ENCODE data around the gene PRTG.
"Not testable (repeated sequence)": the region's sequence is repeated elsewhere in the genome, so short reads cannot be mapped to it uniquely, and the experiment has no call there.

The PRTG gene

GRCh38 chr15:55599439-55599838, 143.5 kb downstream of the PRTG start:
- H3K4me3 ChIP-seq (replicated peaks; ENCODE audit: low read depth, low read length): no peak overlapping the region
- no peak for DNase-seq (ENCODE audit: extremely low read depth, low read depth)
- no peak for TF ChIP-seq CTCF (IDR thresholded peaks at IDR 0.05; ENCODE audit: low read depth, low read length, missing control alignments)

- DNase-seq (ENCODE audit: extremely low read depth, low read depth); H3K4me3 ChIP-seq (replicated peaks; ENCODE audit: low read depth, low read length): not testable (repeated sequence)
These were observed 149.9 kb downstream of the PRTG start for GRCh38 chr15:55593019-55593418.

GRCh38 chr15:55590788-55591187, 152.2 kb downstream of the PRTG start:
- no peak for TF ChIP-seq CTCF (IDR thresholded peaks at IDR 0.05; ENCODE audit: low read depth, low read length, missing control alignments)
- H3K4me3 ChIP-seq (replicated peaks; ENCODE audit: low read depth, low read length): no peak overlapping the region
- DNase-seq (ENCODE audit: extremely low read depth, low read depth): no peak

- H3K4me3 ChIP-seq (replicated peaks; ENCODE audit: low read depth, low read length): peak overlapping the region; percentile 54
- TF ChIP-seq CTCF (IDR thresholded peaks at IDR 0.05; ENCODE audit: low read depth, low read length, missing control alignments): no peak
- no peak for DNase-seq (ENCODE audit: extremely low read depth, low read depth)
These were observed 153.7 kb downstream of the PRTG start for GRCh38 chr15:55589287-55589686.

- H3K4me3 ChIP-seq (replicated peaks; ENCODE audit: low read depth, low read length): peak overlapping the region; percentile 54
- no peak for TF ChIP-seq CTCF (IDR thresholded peaks at IDR 0.05; ENCODE audit: low read depth, low read length, missing control alignments)
- no peak for DNase-seq (ENCODE audit: extremely low read depth, low read depth)
These were observed 154.2 kb downstream of the PRTG start for GRCh38 chr15:55588815-55589115.

GRCh38 chr15:55588070-55588814, 154.7 kb downstream of the PRTG start, which contains the start of gene PYGO1:
Gene PYGO1 (minus strand): TSS chr15:55588345. CDS start chr15:55587883, 462 bp downstream.
- TF ChIP-seq CTCF (IDR thresholded peaks at IDR 0.05; ENCODE audit: low read depth, low read length, missing control alignments): no peak
- DNase-seq (ENCODE audit: extremely low read depth, low read depth): no peak
- H3K4me3 ChIP-seq (replicated peaks; ENCODE audit: low read depth, low read length): peak within 1 kb of the TSS; percentile 54

- DNase-seq (ENCODE audit: extremely low read depth, low read depth): no peak
- TF ChIP-seq CTCF (IDR thresholded peaks at IDR 0.05; ENCODE audit: low read depth, low read length, missing control alignments): no peak
- H3K4me3 ChIP-seq (replicated peaks; ENCODE audit: low read depth, low read length): peak overlapping the region; percentile 54
These were observed 155.5 kb downstream of the PRTG start for GRCh38 chr15:55587321-55588069.
